IMR-90 (cell line): Measurements from ENCODE around the gene MORC1. TPM values are rescaled to one million over a fixed set of nuclear protein-coding genes. Genes with fewer than 3 reads are reported as not detected.

Experiments used
- ATAC-seq: fragments of 200-7000 bp; cut with Tn5 transposase; 2 replicates; pipeline ENCODE4 v1.9.1; 2020; ENCODE audit warnings: low read depth, mild to moderate bottlenecking, moderate library complexity
- BruUV-seq: library from RNA; stranded (reverse); fragments of 400-500 nt; replicated peaks from 2 replicates; lab custom pipeline; 2021; lab: Mats Ljungman, UMichigan
- CTCF ChIA-PET: fragments of 300-600 bp; formaldehyde crosslinking; extraction: SDS; loops from one replicate; lab custom pipeline; 2021; ENCODE audit warnings: antibody characterized with exemption; lab: Yijun Ruan, JAX
- POLR2A ChIA-PET: fragments of 300-600 bp; sonication (Branson Sonifier 250); formaldehyde crosslinking; loops from one replicate; lab custom pipeline; 2022; ENCODE audit warnings: antibody characterized with exemption; ENCODE audit not compliant: unreplicated experiment; lab: Charles Lee
- DNase-seq: peaks from one replicate; pipeline ENCODE4 v3.0.0; 2013
- H2AFZ ChIP-seq: replicated peaks from 2 replicates; pipeline ENCODE3; 2013; ENCODE audit warnings: low read length, mild to moderate bottlenecking; ENCODE audit not compliant: poor library complexity
- H2AK5ac ChIP-seq: 2 replicates; pipeline ENCODE4 v1.6.1; 2013; ENCODE audit warnings: low read depth, low read length, inconsistent platforms
- H2AK9ac ChIP-seq: replicated peaks from 2 replicates; pipeline ENCODE3; 2013; ENCODE audit warnings: mild to moderate bottlenecking, low read depth, low read length, moderate library complexity; ENCODE audit not compliant: poor library complexity
- H2BK120ac ChIP-seq: 2 replicates; pipeline ENCODE4 v1.6.1; 2013; ENCODE audit warnings: low read depth, low read length, inconsistent platforms
- H2BK15ac ChIP-seq: 3 replicates; pipeline ENCODE4 v1.6.1; 2013; ENCODE audit warnings: low read depth, low read length, inconsistent platforms
- H2BK20ac ChIP-seq: 2 replicates; pipeline ENCODE4 v1.6.1; 2013; ENCODE audit warnings: low read depth, mild to moderate bottlenecking, inconsistent platforms, low read length, moderate library complexity
- H2BK5ac ChIP-seq: 2 replicates; pipeline ENCODE4 v1.6.1; 2013; ENCODE audit warnings: mild to moderate bottlenecking, low read depth, low read length, inconsistent platforms; ENCODE audit not compliant: poor library complexity, severe bottlenecking
- H3K14ac ChIP-seq: replicated peaks from 2 replicates; pipeline ENCODE4 v1.6.1; 2013; ENCODE audit warnings: low read depth, low read length, inconsistent platforms
- H3K18ac ChIP-seq: 2 replicates; pipeline ENCODE4 v1.6.1; 2013; ENCODE audit warnings: low read depth, low read length, control low read depth
- H3K23ac ChIP-seq: 2 replicates; pipeline ENCODE4 v1.6.1; 2013; ENCODE audit warnings: low read depth, low read length, inconsistent platforms
- H3K27ac ChIP-seq: 2 replicates; pipeline ENCODE4 v1.5.1; 2013; ENCODE audit warnings: mild to moderate bottlenecking, control low read depth, low read length; ENCODE audit not compliant: insufficient read depth
- H3K27me3 ChIP-seq: 2 replicates; pipeline ENCODE4 v1.6.1; 2013; ENCODE audit warnings: low read length; ENCODE audit not compliant: control insufficient read depth, insufficient read depth
- H3K36me3 ChIP-seq: 2 replicates; pipeline ENCODE4 v1.6.1; 2013; ENCODE audit warnings: low read length, mixed read lengths; ENCODE audit not compliant: control insufficient read depth, insufficient read depth
- H3K4ac ChIP-seq: 2 replicates; pipeline ENCODE4 v1.6.1; 2013; ENCODE audit warnings: low read depth, low read length, inconsistent platforms
- H3K4me1 ChIP-seq: 2 replicates; pipeline ENCODE4 v1.6.1; 2013; ENCODE audit warnings: low read length, mixed read lengths; ENCODE audit not compliant: control insufficient read depth, insufficient read depth
- H3K4me2 ChIP-seq: 2 replicates; pipeline ENCODE4 v1.6.1; 2013; ENCODE audit warnings: low read depth, mild to moderate bottlenecking, control low read depth, low read length, moderate library complexity
- H3K4me3 ChIP-seq: 2 replicates; pipeline ENCODE4 v1.5.1; 2013; ENCODE audit warnings: low read depth, mild to moderate bottlenecking, control low read depth, low read length, moderate library complexity; ENCODE audit not compliant: insufficient read depth
- H3K56ac ChIP-seq: 2 replicates; pipeline ENCODE4 v1.6.1; 2013; ENCODE audit warnings: low read length, inconsistent platforms; ENCODE audit not compliant: insufficient read depth; ENCODE audit errors: extremely low read depth
- H3K79me1 ChIP-seq, 2 experiments: 2 replicates each; pipeline ENCODE4 v1.6.1; 2013; ENCODE audit warnings: low read length in 2 of 2, inconsistent platforms in 1 of 2, low read depth in 1 of 2
- H3K9ac ChIP-seq: 2 replicates; pipeline ENCODE4 v1.6.1; 2013; ENCODE audit warnings: low read depth, low read length, control low read depth
- H3K9me1 ChIP-seq: 2 replicates; pipeline ENCODE4 v1.6.1; 2013; ENCODE audit warnings: low read length, inconsistent platforms; ENCODE audit not compliant: insufficient read depth
- H3K9me3 ChIP-seq: 2 replicates; pipeline ENCODE4 v1.6.1; 2013; ENCODE audit warnings: low read length; ENCODE audit not compliant: control insufficient read depth, insufficient read depth
- H4K20me1 ChIP-seq: 2 replicates; pipeline ENCODE4 v1.6.1; 2013; ENCODE audit warnings: low read length, inconsistent platforms; ENCODE audit not compliant: insufficient read depth
- H4K5ac ChIP-seq: 2 replicates; pipeline ENCODE4 v1.6.1; 2013; ENCODE audit warnings: mild to moderate bottlenecking, low read depth, low read length, control low read depth
- H4K8ac ChIP-seq, 2 experiments: 2 replicates each; pipeline ENCODE4 v1.6.1; 2013; ENCODE audit warnings: low read depth in 2 of 2, low read length in 2 of 2, control low read depth in 1 of 2, inconsistent platforms in 1 of 2
- H4K91ac ChIP-seq: 2 replicates; pipeline ENCODE4 v1.6.1; 2013; ENCODE audit warnings: low read depth, low read length, inconsistent platforms; ENCODE audit not compliant: insufficient read depth
- BHLHE40 ChIP-seq: fragments of 150-350 bp; IDR thresholded peaks from 2 replicates; pipeline ENCODE4 v1.6.1; 2016; ENCODE audit warnings: mild to moderate bottlenecking, low read depth, low read length
- CEBPB ChIP-seq: IDR thresholded peaks from 2 replicates; pipeline ENCODE4 v1.6.1; 2012; ENCODE audit warnings: low read depth, low read length, improper control_type of control experiment
- CHD1 ChIP-seq: IDR thresholded peaks from 2 replicates; pipeline ENCODE4 v1.6.1; 2012; ENCODE audit warnings: low read depth, low read length, improper control_type of control experiment
- CTCF ChIP-seq: conservative IDR thresholded peaks from 2 replicates; pipeline ENCODE4 v1.5.1; 2012; ENCODE audit warnings: mild to moderate bottlenecking, low read depth, low read length, improper control_type of control experiment
- ELK1 ChIP-seq: fragments of 150-350 bp; IDR thresholded peaks from 2 replicates; pipeline ENCODE4 v1.6.1; 2016; ENCODE audit warnings: low read depth, mild to moderate bottlenecking, low read length, moderate library complexity, borderline replicate concordance
- FOS ChIP-seq: fragments of 150-350 bp; IDR thresholded peaks from 2 replicates; pipeline ENCODE4 v1.6.1; 2016; ENCODE audit warnings: low read depth, low read length
- MAFK ChIP-seq: IDR thresholded peaks from 2 replicates; pipeline ENCODE4 v1.6.1; 2012; ENCODE audit warnings: low read depth, low read length, improper control_type of control experiment
- MAZ ChIP-seq: IDR thresholded peaks from 2 replicates; pipeline ENCODE4 v1.6.1; 2012; ENCODE audit warnings: low read depth, mild to moderate bottlenecking, low read length, improper control_type of control experiment, moderate library complexity, borderline replicate concordance
- MXI1 ChIP-seq: IDR thresholded peaks from 2 replicates; pipeline ENCODE4 v1.6.1; 2012; ENCODE audit warnings: low read depth, mild to moderate bottlenecking, low read length, moderate library complexity, borderline replicate concordance
- NFE2L2 ChIP-seq: fragments of 150-350 bp; IDR thresholded peaks from 2 replicates; pipeline ENCODE4 v1.6.1; 2016; ENCODE audit warnings: low read depth, mild to moderate bottlenecking, low read length
- POLR2A ChIP-seq: IDR thresholded peaks from 2 replicates; pipeline ENCODE4 v1.6.1; 2012; ENCODE audit warnings: mild to moderate bottlenecking, low read depth, low read length
- RAD21 ChIP-seq: IDR thresholded peaks from 2 replicates; pipeline ENCODE4 v1.6.1; 2012; ENCODE audit warnings: low read length, improper control_type of control experiment
- RCOR1 ChIP-seq: IDR thresholded peaks from 2 replicates; pipeline ENCODE4 v1.6.1; 2012; ENCODE audit warnings: mild to moderate bottlenecking, low read length, improper control_type of control experiment; ENCODE audit not compliant: insufficient replicate concordance
- RFX5 ChIP-seq: IDR thresholded peaks from 2 replicates; pipeline ENCODE4 v1.8.0; 2012; ENCODE audit warnings: low read depth, mild to moderate bottlenecking, low read length, moderate library complexity
- SMC3 ChIP-seq: fragments of 150-350 bp; IDR thresholded peaks from 2 replicates; pipeline ENCODE4 v1.6.1; 2016; ENCODE audit warnings: low read depth, mild to moderate bottlenecking, antibody characterized with exemption, low read length, moderate library complexity
- USF2 ChIP-seq: fragments of 150-350 bp; IDR thresholded peaks from 2 replicates; pipeline ENCODE4 v1.6.1; 2017; ENCODE audit warnings: mild to moderate bottlenecking, antibody characterized with exemption, low read length, low read depth
- WGBS, 2 experiments: methylation state at CpG; one replicate each; pipeline versions ENCODE4 v1.1.5 to v1.1.7; 2013; ENCODE audit warnings: missing lambda C conversion rate in 2 of 2; ENCODE audit not compliant: insufficient read length in 1 of 2; ENCODE audit errors: extremely low coverage in 2 of 2; 5-methylcytosine and 5-hydroxymethylcytosine counted together
- dilution Hi-C: fragments of 300-500 bp; cut with HindIII; formaldehyde crosslinking; loops from one replicate; pipeline ENCODE4 v1.14.3; 2018; ENCODE audit warnings: low sequenced_read_pairs; ENCODE audit not compliant: unreplicated experiment
- in situ Hi-C: fragments of 300-500 bp; cut with MboI; formaldehyde crosslinking; loops from 3 replicates; pipeline ENCODE4 v1.14.3; 2019; ENCODE audit warnings: low sequenced_read_pairs, inconsistent platforms, mixed read lengths
- intact Hi-C: fragments of 100-400 bp; cut with micrococcal nuclease; formaldehyde crosslinking; loops from 2 replicates; pipeline ENCODE4 v1.10.0; 2022
- polyA plus RNA-seq, 3 experiments: library from polyadenylated mRNA; depleted of rRNA; stranded (reverse); fragments of >200 nt; gene quantifications; 2 replicates each; pipeline ENCODE4 v1.2.3, GENCODE V29; 2012; ENCODE audit warnings: low replicate concordance in 1 of 3
- total RNA-seq: library from RNA; depleted of rRNA; stranded (reverse); fragments of >200 nt; gene quantifications from 2 replicates; pipeline ENCODE4 v1.2.3, GENCODE V29; 2012

The MORC1 gene
- total and polyA plus RNA-seq, 2 of the 4 experiments (the other 2 are of a cell fraction) = not detected

- BruUV-seq = no TSS peak
- H3K4me3 ChIP-seq = no peak overlapping the region
- ChIA-PET POLR2A (no interaction called here), CTCF (no interaction called here)
- no peak overlapping the region for H2BK20ac ChIP-seq
- no peak overlapping the region for H2BK120ac ChIP-seq
- H3K14ac ChIP-seq = no peak overlapping the region
- no peak overlapping the region for H3K27ac ChIP-seq
- ATAC-seq (no peak), DNase-seq (no peak)
- no peak overlapping the region for H2BK15ac ChIP-seq
- no peaks in the 10 kb centered on the region for H3K9me1 ChIP-seq
- no peaks in the 10 kb centered on the region for H3K27me3 ChIP-seq
- no peaks in the 10 kb centered on the region for H3K36me3 ChIP-seq
- no peak overlapping the region for H2AFZ ChIP-seq
- no peaks in the 10 kb centered on the region for H3K9me3 ChIP-seq
- no peaks in the 10 kb centered on the region for H3K4me1 ChIP-seq
- H2BK5ac ChIP-seq = no peak overlapping the region
- no peak overlapping the region for H3K4ac ChIP-seq
- no peaks in the 10 kb centered on the region for H3K79me1 ChIP-seq
- H4K20me1 ChIP-seq = no peaks in the 10 kb centered on the region
- H2AK5ac ChIP-seq = no peak overlapping the region
- H4K5ac ChIP-seq = no peak overlapping the region
- no peak overlapping the region for H3K56ac ChIP-seq
- TF ChIP-seq CTCF (no peak), RCOR1 (no peak), RAD21 (no peak), MAZ (no peak), SMC3 (no peak), FOS (no peak), USF2 (no peak), MXI1 (no peak), RFX5 (no peak), CEBPB (no peak), BHLHE40 (no peak), MAFK (no peak), POLR2A (no peak), CHD1 (no peak), ELK1 (no peak), NFE2L2 (no peak)
- H3K9ac ChIP-seq = no peak overlapping the region
- H3K18ac ChIP-seq = no peak overlapping the region
- intact Hi-C loops = no loop called here
- no peak overlapping the region for H2AK9ac ChIP-seq
- H4K91ac ChIP-seq = no peak overlapping the region
- H3K23ac ChIP-seq = no peak overlapping the region
- WGBS, 2 experiments = no CpG with 5 or more reads among the region's 3 CpGs
- dilution Hi-C loops = no loop called here
- no peak overlapping the region for H4K8ac ChIP-seq
- in situ Hi-C loops = no loop called here
- H3K4me2 ChIP-seq = no peak overlapping the region
Measured at GRCh38 chr3:109066864-109067263, 51.1 kb downstream of the MORC1 start.
